Nephron (organoid): ENCODE measurements around the gene WDFY4.

Experiments used
- H3K27ac Mint-ChIP-seq, 3 experiments: 2 replicates each; pipeline ENCODE4 v1.8.0; 2020; ENCODE audit warnings: mixed read lengths in 3 of 3, mild to moderate bottlenecking in 2 of 3, moderate library complexity in 1 of 3
- H3K27me3 Mint-ChIP-seq: 2 replicates; pipeline ENCODE4 v1.8.0; 2021; ENCODE audit warnings: low read depth, mild to moderate bottlenecking, moderate library complexity, mixed read lengths
- H3K36me3 Mint-ChIP-seq: 2 replicates; pipeline ENCODE4 v1.8.0; 2020; ENCODE audit warnings: low read depth, mixed read lengths
- H3K4me1 Mint-ChIP-seq: 2 replicates; pipeline ENCODE4 v1.8.0; 2020; ENCODE audit warnings: mixed read lengths
- H3K4me3 Mint-ChIP-seq, 3 experiments: 2 replicates each; pipeline ENCODE4 v1.8.0; 2020; ENCODE audit warnings: mild to moderate bottlenecking in 3 of 3, mixed read lengths in 3 of 3, moderate library complexity in 2 of 3
- H3K9me3 Mint-ChIP-seq: 2 replicates; pipeline ENCODE4 v1.8.0; 2020; ENCODE audit warnings: mixed read lengths
- CTCF ChIP-seq, 3 experiments: fragments of 200-600 bp; sonication (generic); IDR thresholded peaks; one replicate each; pipeline ENCODE4 v1.5.0; 2021; ENCODE audit warnings: antibody characterized with exemption in 3 of 3; ENCODE audit not compliant: unreplicated experiment in 3 of 3

Gene WDFY4

GRCh38 chr10:48658243-48658974 is 26.3 kb upstream of the WDFY4 start:
- TF ChIP-seq CTCF (IDR thresholded peaks at IDR 0.05; ENCODE audit: unreplicated experiment in 3 of 3) = peak; percentile 88 to 92 (median 89)
- Mint-ChIP-seq H3K9me3 (no peaks in the 10 kb centered on the region), H3K27ac (no peak overlapping the region), H3K27me3 (peaks cover 51% of the 10 kb centered on the region), H3K4me3 (no peak overlapping the region), H3K4me1 (no peaks in the 10 kb centered on the region), H3K36me3 (no peaks in the 10 kb centered on the region)

GRCh38 chr10:48658975-48659269 is 25.8 kb upstream of the WDFY4 start:
- TF ChIP-seq CTCF (IDR thresholded peaks at IDR 0.05; ENCODE audit: unreplicated experiment in 3 of 3) = no peak
- Mint-ChIP-seq H3K27me3 (peaks cover 48% of the 10 kb centered on the region), H3K36me3 (no peaks in the 10 kb centered on the region), H3K27ac (no peak overlapping the region), H3K9me3 (no peaks in the 10 kb centered on the region), H3K4me1 (no peaks in the 10 kb centered on the region), H3K4me3 (no peak overlapping the region)

GRCh38 chr10:48659790-48660189 is 24.9 kb upstream of the WDFY4 start:
- H3K4me1 Mint-ChIP-seq = no peaks in the 10 kb centered on the region
- peaks cover 43% of the 10 kb centered on the region for H3K27me3 Mint-ChIP-seq
- no peak overlapping the region for H3K27ac Mint-ChIP-seq
- peaks cover 1% of the 10 kb centered on the region for H3K9me3 Mint-ChIP-seq
- TF ChIP-seq CTCF (IDR thresholded peaks at IDR 0.05; ENCODE audit: unreplicated experiment in 3 of 3) = peak; percentile 35 to 50 (median 44)
- no peak overlapping the region for H3K4me3 Mint-ChIP-seq
- no peaks in the 10 kb centered on the region for H3K36me3 Mint-ChIP-seq

GRCh38 chr10:48661441-48661840 is 23.2 kb upstream of the WDFY4 start:
- TF ChIP-seq CTCF (IDR thresholded peaks at IDR 0.05; ENCODE audit: unreplicated experiment in 3 of 3) = no peak
- Mint-ChIP-seq H3K27ac (no peak overlapping the region), H3K4me3 (no peak overlapping the region), H3K9me3 (peaks cover 4% of the 10 kb centered on the region), H3K27me3 (peaks cover 35% of the 10 kb centered on the region), H3K36me3 (no peaks in the 10 kb centered on the region), H3K4me1 (no peaks in the 10 kb centered on the region)

- Mint-ChIP-seq H3K9me3 (peaks cover 12% of the 10 kb centered on the region), H3K36me3 (no peaks in the 10 kb centered on the region), H3K27ac (no peak overlapping the region), H3K27me3 (peaks cover 8% of the 10 kb centered on the region), H3K4me1 (peaks cover 6% of the 10 kb centered on the region), H3K4me3 (peak overlapping the region in 1 of 3 experiments; percentile 4)
- TF ChIP-seq CTCF (IDR thresholded peaks at IDR 0.05; ENCODE audit: unreplicated experiment in 3 of 3) = no peak
Measured at GRCh38 chr10:48667960-48668590, 16.6 kb upstream of the WDFY4 start.
